Measurements from ENCODE around the gene MST1R.
"Not testable (repeated sequence)": the region's sequence is repeated elsewhere in the genome, so short reads cannot be mapped to it uniquely, and the experiment has no call there.

The MST1R gene

DNA sequence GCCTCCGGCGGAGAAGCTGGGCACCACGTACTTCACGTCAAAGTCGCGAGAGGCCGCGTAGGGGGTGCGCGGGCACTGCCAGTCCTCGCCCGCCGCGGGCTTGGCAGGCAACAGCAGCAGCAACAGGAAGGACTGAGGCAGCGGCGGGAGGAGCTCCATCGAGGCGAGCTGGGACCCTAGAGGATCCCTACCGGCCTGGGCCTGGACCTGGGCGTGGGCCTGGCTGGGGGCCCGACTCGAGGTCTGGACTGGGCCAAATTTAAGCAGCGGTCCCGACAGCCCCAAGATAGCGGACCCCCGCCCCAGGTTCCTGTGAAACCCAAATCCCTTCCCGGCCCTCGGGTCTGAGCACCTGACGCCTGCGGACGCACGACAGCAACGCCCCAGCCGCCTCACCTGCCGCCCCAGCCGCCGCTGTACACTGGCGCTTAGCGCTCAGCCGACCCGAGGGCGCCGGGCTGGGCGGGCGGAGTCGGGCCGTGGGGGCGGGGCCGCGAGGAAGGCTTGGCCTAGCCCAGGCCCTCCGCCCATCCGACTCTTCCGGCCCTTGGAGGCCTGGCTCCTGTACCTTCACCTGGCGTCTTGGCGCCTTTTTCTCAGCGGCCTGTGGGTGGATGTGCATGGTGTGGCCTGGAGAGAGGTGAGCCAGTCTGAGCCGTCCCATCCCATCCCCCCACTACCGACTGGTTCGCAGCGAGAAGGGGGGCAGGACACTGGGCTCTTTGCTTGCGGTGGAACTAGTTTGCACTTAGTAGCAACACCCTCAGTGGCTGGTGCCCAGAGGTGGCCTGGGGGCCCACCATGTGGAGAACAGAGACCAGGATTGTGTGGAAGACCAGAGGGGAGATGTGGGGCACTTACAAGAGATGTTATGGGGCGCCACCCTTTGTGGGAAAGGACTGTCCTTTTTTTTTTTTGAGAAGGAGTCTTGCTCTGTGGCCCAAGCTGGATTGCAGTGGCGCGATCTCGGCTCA is at the start of gene MST1R:
Gene MST1R, minus strand, starts transcription at position 423 of the 974 bp plus-strand sequence. Its CDS starts 264 bp downstream, at position 159.
- DNase-seq = peak; percentile 83

DNA sequence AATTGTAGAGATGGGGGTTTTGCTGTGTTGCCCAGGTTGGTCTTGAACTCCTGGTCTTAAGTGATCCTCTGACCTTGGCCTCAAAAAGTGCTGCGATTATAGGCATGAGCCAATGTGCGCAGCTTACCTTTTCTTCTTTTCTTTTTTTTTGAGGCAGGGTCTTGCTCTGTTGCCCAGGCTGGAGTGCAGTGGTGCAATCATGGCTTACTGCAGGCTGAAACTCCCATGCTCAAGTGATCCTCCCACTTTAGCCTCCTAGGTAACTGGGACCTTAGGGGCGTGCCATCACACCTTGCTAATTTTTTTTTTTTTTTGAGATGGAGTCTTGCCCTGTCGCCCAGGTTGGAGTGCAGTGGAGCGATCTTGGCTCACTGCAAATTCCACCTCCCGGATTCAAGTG is 49.3 kb upstream of the MST1R start:
- no peak for DNase-seq

DNA sequence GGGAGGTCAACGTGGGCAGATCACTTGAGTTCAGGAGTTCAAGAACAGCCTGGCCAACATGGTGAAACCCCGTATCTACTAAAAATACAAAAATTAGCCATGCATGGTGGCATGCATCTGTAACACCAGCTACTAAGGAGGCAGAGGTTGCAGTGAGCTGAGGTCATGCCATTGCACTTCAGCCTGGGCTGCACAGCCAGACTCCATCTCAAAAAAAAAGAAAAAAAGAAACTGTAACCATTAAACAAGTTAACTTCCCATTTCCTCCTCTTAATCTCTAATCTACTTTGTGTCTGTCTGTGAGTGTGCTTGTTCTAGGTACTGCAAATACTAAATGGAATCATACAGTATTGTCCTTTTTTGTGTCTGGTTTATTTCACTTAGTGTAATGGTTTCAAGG is 39.0 kb upstream of the MST1R start:
- DNase-seq = no peak

DNA sequence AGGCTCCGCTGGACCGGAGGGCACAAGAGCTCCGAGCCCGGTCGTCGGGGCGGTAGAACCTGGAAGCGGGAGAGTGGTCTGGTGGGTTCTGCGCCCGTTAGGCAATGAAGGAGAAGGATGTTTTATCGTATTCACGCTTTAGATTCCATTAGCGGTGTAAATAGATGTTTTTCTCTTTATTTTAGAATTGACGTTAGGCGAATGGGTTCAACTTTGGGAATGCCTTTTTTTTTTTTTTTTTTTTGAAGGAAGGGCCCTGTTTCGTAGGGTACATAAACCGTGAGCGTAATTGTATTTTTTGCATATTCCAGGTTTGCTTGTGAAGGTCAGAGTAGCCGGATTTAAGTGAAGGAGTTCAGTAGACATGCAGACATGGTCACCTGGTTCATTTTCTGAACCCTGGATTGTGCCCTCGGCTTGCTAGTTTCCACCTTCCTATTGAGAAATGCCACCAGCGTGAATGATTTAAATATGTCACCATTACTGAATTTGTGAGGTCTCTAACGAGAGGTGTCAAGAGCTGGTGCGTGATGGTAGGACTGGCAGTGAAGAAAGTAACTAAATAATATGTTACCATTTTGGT is 37.1 kb upstream of the MST1R start:
- DNase-seq = no peak

DNA sequence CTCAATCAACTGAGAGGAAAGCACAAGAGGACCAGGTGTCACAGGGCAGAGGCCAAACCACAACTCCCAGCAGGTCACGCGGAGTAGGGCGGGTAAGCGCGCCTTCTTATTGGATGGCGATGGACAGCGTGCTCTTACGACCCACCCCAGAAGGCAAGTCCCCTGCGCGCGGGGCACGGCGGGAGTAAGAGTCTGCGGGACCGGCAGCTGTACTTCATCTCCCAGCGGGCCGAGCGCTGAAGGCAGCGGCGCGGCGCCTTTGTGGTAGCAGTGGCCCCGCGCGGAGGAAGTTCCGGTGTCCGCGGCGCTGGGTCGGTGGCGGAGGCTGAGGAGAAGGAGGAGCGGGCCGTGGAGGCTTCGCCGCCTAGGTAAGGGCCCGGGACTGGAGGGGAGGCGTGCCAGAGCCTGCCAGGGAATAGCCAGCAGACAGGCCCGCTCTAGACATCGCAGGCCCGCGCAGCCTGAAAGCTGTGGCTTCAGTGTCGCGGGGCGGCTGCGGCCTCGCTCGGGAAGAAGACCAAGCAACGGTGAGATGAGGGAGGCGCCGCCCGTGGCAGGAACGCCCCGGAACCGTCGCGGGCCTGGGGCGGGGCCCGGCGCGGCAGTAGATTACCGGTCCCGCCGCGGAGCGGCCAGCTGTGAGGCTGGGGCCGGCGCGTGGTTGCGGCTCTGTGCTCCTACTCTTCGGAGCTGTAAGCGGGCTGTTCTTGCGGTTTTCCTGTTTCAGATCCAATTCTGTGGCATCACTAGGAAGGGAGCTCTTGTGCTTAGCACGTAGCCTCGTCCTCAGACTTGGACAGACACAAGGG is 36.4 kb upstream of the MST1R start, which contains the start of gene RBM6:
Gene RBM6, plus strand, starts transcription at position 293 of the 809 bp plus-strand sequence. CDS start 22,492 bp downstream, outside the sequence.
- peak; percentile 97 for DNase-seq

DNA sequence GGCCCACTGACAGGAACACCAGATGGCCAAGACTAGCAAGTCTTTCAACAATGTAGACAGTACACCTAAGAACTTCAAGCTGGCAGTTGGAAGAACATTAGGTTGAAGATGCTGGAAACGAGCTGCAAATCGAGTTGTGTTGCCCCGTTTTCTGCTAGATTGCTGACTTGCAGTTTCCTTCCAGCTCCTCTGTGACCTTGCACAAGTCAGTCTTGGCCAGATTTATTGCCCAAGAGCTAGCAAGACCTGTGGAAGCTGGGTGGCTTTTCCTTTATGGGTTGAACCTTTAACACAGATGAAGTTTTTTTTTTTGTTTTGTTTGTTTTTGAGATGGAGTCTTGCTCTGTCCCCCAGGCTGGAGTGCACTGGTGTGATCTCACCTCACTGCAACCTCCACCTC is 33.4 kb upstream of the MST1R start:
- DNase-seq = no peak

DNA sequence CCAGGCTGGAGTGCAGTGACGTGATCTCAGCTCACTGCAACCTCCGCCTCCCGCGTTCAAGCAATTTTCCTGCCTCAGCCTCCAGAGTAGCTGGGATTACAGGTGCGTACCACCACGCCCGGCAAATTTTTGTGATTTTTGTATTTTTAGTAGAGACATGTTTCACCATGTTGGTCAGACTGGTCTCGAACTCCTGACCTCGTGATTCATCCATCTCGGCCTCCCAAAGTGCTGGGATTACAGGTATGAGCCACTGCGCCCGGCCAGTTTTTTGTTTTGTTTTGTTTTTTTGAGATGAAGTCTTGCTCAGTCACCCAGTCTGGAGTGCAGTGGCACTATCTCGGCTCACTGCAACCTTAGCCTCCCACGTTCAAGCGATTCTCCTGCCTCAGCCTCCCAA is 28.6 kb upstream of the MST1R start:
- not testable (repeated sequence) for DNase-seq

DNA sequence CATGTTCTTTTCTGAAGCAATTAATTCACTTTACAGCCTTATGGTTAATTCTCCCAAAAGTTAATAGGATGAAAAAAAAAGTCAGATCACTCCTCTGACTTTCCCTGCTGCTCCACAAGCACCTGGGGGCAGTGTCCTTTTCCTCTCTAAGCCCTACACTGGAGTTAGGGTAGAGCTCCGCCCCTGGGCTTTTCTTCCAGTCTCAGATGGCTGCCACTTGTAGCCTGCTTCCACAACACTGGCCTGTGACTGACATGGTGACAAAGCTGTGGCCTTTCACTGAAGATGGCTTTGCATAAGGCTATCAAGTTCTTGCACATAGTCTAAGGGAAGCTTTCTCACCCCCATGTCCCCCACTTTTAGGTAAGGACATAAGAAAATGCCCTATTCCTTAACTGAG is 27.2 kb upstream of the MST1R start:
- DNase-seq = no peak

DNA sequence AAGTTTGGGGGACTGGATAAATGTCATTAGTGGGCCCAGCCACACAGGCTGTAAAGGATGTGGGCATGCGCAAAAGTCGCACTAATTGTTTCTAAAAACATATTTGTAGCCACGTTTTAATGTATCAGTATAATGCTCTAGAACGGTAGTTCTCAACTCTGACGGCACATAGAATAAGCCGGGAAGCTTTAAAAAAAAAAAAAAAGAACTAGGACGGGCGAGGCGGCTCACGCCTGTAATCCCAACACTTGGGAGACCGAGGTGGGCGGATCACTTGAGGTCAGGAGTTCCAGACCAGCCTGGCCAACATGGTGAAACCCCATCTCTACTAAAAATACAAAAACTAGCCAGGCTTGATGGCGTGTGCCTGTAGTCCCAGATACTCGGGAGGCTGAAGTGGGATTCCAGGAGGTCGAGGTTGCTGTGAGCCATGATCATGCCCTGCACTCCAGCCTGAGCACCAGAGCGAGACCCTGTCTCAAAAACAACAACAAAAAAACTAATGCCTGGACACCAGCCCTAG is 26.6 kb upstream of the MST1R start:
- no peak for DNase-seq

DNA sequence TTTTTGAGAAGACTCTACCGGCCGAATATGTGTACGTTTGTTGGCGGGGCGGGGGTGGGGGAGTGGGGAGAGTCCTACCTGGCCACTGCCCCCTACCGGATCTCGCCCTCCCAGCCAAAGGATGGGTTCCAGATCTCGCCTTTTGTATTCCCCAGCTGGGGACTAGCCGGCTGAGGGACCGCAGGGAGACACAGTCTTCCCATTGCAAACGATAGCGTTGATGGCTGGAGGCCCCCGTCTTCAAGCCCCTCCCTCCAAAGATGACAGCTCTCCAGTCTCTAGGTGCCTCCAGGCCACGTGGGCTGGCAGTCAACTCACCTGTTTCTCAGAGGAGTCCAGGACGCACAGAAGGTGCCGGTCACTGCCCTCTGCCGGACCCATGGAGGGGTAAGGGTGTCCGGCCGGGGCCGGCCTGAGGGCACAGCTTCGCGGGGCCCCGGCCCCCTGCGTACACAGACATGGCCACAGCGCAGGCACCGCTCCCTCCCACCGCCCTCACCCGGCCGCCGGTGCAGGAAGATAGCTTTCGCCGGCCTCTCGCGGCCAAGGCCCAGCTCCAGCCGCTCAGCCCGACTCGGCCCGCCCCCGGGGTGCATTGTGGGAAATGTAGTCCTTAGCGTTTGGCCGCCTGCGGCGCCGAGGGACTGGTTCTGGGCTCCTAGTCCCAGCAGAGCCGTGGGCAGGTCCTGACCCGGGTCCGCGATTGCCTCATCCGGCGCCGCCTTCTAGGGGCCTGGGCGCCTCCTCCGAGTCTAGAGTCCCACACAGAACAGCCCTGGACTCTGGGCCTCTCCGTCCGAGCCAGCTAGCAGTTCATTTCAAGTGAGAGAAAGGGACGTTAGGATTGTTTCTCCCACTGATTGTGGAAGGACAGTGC is 25.9 kb upstream of the MST1R start, which contains the start of gene MON1A:
Gene MON1A, minus strand, starts transcription at position 521 of the 877 bp plus-strand sequence. CDS start 16,465 bp downstream, outside the sequence.
- DNase-seq = peak; percentile 86

DNA sequence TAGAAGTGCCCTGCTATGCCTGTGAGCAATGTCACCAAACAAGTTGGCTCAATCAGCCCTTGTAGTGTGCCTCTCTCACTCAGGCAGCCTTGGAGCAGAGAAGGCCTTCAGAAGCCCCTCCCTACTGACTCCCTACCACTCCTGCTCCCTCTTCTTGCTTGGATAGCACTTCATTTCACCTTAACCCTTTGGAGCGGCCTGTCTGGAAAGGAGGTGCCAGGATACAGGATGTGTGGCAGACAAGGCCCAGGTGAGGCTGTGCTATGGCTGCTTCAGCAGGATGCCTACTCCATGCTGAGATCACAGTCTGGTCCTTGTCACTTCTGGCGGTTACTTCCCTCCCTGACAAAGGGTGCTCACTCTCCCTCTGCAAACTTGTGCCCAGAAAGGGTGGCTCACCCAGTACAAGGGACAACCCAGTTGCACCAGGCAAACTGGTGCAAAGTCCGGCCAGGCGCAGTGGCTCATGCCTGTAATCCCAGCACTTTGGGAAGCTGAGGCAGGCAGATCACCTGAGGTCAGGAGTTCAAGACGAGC is 24.9 kb upstream of the MST1R start:
- no peak for DNase-seq

DNA sequence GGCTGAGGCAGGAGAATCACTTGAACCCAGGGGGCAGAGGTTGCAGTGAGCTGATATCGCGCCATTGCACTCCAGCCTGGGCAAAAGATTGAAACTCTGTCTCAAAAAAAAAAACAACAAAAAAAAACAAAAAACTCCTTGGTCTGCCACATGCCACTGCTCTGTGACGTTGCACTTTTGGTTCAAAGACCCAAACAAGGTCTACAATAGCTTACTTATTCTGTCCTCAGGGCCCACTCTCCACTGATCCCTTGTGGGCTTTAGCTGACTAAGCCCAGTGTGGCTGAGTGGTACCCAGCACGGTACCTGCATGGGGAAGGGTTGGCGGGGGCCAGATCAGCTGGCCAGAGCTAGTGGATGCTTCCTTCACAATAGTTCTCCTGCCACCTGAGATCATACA is 24.1 kb upstream of the MST1R start:
- no peak for DNase-seq

DNA sequence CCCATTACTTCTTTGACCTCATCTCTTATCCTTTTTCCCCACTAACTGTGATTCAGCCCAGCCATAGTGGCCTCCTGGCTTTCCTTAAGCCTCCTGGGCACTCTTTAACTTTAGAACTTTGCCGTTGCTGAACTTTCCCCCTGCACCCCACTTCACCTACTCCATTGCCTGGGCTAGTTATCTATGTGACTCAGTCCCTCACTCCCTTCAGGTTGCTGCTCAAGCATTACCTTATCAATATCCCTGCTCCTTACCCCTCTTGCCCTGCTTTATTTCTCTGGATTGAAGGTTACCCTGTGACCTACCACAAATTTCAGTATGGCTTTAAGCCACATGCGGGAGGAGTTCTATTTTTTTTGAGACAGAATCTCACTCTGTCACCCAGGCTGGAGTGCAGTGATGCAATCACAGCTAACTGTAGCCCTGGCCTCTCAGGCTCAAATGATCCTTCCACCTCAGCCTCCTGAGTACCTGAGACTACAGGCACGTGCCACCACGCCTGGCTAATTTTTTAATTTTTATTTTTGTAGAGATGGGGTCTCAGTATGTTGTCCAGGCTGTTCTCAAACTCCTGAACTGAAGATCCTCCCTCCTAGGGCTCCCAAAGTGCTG is 22.6 kb upstream of the MST1R start:
- DNase-seq = no peak

DNA sequence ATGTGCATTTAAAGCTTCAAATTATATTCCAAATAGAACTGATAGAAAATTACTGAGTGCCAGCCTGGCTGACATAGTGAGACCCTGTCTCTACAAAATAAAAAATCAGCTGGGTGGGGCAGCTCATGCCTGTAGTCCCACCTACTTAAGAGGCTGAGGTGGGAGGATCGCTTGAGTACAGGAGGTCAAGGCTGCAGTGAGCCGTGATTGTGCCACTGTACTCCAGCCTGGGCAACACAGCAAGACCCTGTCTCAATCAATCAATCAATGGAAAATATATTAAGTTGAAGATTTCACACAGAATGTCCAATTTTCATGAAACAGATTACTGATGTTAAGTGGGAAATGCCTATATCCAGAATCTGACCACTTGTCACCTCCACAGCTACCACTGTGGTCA is 21.8 kb upstream of the MST1R start:
- DNase-seq = no peak

DNA sequence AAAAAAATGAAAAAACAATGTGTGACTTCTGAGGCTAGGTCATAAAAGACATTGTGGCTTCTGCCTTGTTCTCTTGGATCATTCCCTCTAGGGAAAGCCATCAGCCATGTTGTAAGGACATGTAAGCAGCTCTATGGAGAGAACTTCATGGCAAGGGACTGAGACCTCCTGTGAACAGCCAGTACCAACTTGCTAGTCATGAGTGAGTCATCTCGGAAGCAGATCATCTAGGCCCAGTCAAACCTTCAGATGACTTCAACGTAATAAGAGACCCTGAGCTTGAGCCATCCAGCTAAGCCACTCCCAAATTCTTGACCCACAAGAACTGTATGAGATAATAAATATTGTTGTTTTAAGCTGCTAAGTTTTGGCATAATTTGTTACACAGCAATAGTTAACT is 21.0 kb upstream of the MST1R start:
- peak; percentile 55 for DNase-seq

DNA sequence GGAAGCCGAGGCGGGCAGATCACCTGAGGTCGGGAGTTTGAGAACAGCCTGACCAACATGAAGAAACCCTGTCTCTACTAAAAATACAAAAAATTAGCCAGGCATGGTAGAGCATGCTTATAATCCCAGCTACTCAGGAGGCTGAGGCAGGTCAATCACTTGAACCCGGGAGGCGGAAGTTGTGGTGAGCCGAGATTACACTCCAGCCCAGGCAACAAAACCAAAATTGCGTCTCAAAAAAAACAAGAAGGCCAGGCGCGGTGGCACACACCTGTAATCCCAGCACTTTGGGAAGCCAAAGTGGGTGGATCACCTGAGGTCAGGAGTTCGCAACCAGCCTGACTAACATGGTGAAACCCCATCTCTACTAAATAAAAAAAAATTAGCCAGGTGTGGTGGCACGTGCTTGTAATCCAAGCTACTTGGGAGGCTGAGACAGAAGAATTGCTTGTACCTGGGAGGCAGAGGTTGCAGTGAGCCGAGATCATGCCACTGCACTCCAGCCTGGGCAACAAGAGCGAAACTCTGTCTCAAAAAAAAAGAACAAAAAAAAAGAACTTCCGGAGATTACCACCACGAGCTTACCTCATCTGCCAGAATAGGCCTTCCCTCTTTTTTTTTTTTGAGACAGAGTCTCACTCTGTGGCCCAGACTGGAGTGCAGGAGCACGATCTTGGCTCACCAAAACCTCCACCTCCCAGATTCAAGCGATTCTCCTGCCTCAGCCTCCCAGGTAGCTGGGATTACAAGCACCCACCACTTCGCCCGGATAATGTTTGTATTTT is 14.3 kb upstream of the MST1R start:
- not testable (repeated sequence) for DNase-seq

DNA sequence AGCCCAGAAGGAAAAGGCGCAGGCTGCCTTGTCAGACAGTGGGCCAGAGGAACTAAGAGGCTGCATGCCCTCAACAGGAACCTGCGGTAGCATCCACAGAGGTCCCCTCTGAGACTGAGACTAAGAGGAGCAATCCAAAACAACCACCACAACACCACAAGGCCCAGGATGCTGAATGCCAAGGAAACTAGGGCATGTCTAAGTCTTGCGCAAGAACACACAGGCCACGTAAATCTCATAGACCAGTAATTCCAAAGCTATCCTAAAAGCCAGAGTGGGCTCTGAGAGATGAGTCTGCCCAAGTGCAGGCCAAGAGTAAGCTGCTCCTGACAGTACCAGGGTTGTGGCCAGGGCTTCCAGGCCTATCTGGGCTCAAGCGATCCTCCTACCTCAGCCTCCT is 13.0 kb upstream of the MST1R start:
- peak; percentile 45 for DNase-seq

DNA sequence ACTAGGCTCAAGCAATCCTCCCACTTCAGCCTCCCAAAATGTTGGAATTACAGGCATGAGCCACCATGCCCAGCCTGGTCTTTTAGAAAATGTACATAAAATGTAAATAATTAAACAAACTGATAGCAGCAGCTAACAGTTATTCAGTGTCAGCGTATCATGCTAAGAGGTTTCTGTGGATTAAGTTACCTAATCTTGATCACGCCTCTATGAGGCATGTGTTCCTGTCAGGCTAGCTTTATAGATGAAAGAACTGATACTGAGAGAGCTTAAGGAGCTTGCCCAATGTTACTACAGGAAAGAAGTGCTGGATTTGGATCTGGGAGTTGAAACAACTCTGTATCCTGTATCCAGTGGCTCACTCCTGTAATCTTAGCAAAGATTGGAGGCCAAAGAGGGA is 11.2 kb upstream of the MST1R start:
- no peak for DNase-seq

DNA sequence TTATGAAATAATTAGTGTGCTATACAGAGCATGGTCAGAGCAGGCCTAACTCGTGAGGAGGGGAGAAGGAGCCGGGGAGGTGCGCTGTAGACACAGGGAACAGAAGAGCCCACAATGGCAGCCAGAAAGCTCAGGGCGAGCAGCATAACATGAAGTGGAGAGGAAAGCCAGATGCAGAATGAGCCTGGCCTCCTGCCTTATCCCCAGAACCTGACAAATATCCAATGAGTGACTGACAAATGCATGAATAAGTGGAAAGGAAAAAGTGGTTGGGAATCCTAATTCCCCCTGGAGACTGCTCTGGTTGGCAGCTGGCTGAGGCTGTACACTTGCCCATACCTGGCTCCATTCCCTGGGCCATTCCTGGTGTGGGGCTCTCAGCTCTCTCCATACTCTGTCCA is 9.2 kb upstream of the MST1R start:
- DNase-seq = no peak

DNA sequence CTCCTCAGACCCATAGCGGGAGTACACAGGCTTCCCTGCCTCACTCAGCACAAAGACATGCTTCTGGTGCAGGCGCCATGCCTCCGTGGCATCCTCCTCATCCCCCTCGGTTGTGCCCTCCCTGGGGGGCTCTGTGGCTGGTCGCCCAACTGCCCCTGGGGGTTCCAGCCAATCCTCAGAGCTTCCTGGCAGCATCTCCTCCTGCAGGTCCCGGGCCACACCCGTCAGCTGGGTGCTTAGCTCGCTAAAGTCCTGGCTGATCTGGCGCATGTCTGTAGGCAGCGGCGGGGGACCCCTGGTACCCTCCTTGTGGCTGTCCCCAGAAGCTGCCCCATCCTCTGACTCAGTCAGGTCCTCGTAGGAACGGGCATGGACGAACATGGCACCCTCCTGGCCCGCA is 7.9 kb upstream of the MST1R start:
- DNase-seq = no peak

DNA sequence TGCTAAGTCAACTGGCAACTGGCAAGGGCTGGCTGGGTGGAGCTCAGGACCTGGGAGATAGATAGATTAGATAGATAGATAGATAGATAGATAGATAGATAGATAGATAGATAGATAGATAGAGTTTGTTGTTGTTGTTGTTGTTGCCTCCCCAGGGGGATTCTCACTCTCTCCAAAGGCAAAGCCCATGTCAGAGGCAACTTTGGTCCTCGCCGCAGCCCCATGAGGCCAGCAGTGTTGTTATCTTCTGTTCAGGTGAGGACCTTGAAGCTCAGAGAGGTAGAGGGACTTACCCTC is 7.4 kb upstream of the MST1R start:
- DNase-seq = no peak
